Uterus (tissue), 4 donors: ENCODE measurements around the gene ZFPM1. TPM values are rescaled to one million over a fixed set of nuclear protein-coding genes. Genes with fewer than 3 reads are reported as not detected.

Experiments used
- DNase-seq, 2 donors: peaks; one replicate each; pipeline ENCODE4 v3.0.0-alpha.2; 2019 to 2020
- H3K27ac ChIP-seq, 2 donors: fragments of 200-600 bp; sonication (generic); 1 replicate in 1 of 2; 2 replicates in 1 of 2; pipeline ENCODE4 v1.5.1; 2016 to 2018
- H3K27me3 ChIP-seq, 2 donors: fragments of 200-600 bp; sonication (generic); one replicate each; pipeline ENCODE4 v1.5.1; 2018 to 2019; ENCODE audit warnings: control low read depth in 1 of 2
- H3K36me3 ChIP-seq, 2 donors: fragments of 200-600 bp; sonication (generic); one replicate each; pipeline ENCODE4 v1.5.1; 2019; ENCODE audit warnings: control low read depth in 1 of 2
- H3K4me1 ChIP-seq, 2 donors: fragments of 200-600 bp; sonication (generic); one replicate each; pipeline ENCODE4 v1.5.1; 2018 to 2019; ENCODE audit warnings: control low read depth in 1 of 2
- H3K4me3 ChIP-seq, 2 donors: fragments of 200-600 bp; sonication (generic); 1 replicate in 1 of 2; 2 replicates in 1 of 2; pipeline ENCODE4 v1.5.1; 2018 to 2019; ENCODE audit warnings: mild to moderate bottlenecking in 1 of 2
- H3K9me3 ChIP-seq, 2 donors: fragments of 200-600 bp; sonication (generic); one replicate each; pipeline ENCODE4 v1.5.1; 2019; ENCODE audit warnings: control low read depth in 1 of 2
- CTCF ChIP-seq, 4 experiments: fragments of 200-600 bp in 2 of 4; fragments of 450-650 bp in 2 of 4; sonication (generic) in 2 of 4; IDR thresholded peaks; one replicate each; pipeline ENCODE4 v1.5.1; 2016 to 2019; ENCODE audit warnings: antibody characterized with exemption in 4 of 4, mild to moderate bottlenecking in 2 of 4, moderate library complexity in 1 of 4
- POLR2A ChIP-seq, 2 donors: fragments of 450-650 bp; IDR thresholded peaks; one replicate each; pipeline ENCODE4 v1.6.1; 2016; ENCODE audit warnings: antibody characterized with exemption in 2 of 2, mild to moderate bottlenecking in 1 of 2, moderate library complexity in 1 of 2
- intact Hi-C: fragments of 100-400 bp; cut with DNase I; formaldehyde crosslinking; loops from one replicate; pipeline ENCODE4 v1.15.1; 2023; ENCODE audit warnings: low total_unique reads
- total RNA-seq, 4 donors: library from RNA; depleted of rRNA in 3 of 4; stranded (reverse); fragments of >200 nt in 3 of 4; gene quantifications; one replicate each; pipeline versions ENCODE4 v1.1.0 to v1.2.4, GENCODE V29; 2014 to 2023
- donor health status: DM: yes; HTN: yes; CAD: no.

The ZFPM1 gene
- total RNA-seq, 4 donors from 2014 or later: under 0.01 to 6.9 (median 0.77) TPM

- Histone ChIP-seq H3K4me1 (peaks cover 0 to 8% of the 10 kb centered on the region in 2 donors), H3K27me3 (no peaks in the 10 kb centered on the region), H3K4me3 (peak within 1 kb of the TSS; percentile 66 to 75), H3K9me3 (no peaks in the 10 kb centered on the region), H3K27ac (peak within 1 kb of the TSS; percentile 77 to 82), H3K36me3 (no peaks in the 10 kb centered on the region)
- peak; percentile 95 to 98 for DNase-seq
- intact Hi-C loops: no loop called here
- TF ChIP-seq POLR2A (IDR thresholded peaks at IDR 0.05) (peak; percentile 43 to 59), CTCF (IDR thresholded peaks at IDR 0.05) (peak in 1 of 4 experiments; percentile 27)
These were observed 117.1 kb downstream of the ZFPM1 start, which contains the start of gene ZC3H18 for GRCh38 chr16:88569985-88570690. TSS of gene ZC3H18 (plus strand) at chr16:88570403. CDS start at chr16:88577124, 6,721 bp downstream.

GRCh38 chr16:88570691-88571092, 117.6 kb downstream of the ZFPM1 start:
- Histone ChIP-seq H3K4me1 (peaks cover 0 to 8% of the 10 kb centered on the region in 2 donors), H3K36me3 (no peaks in the 10 kb centered on the region), H3K4me3 (peak overlapping the region; percentile 66 to 75), H3K27me3 (no peaks in the 10 kb centered on the region), H3K9me3 (no peaks in the 10 kb centered on the region), H3K27ac (peak overlapping the region; percentile 68 to 82)
- no peak for TF ChIP-seq POLR2A (IDR thresholded peaks at IDR 0.05)
- TF ChIP-seq CTCF (IDR thresholded peaks at IDR 0.05): no peak
- DNase-seq: no peak
- intact Hi-C loops: no loop called here

- Histone ChIP-seq H3K27me3 (no peaks in the 10 kb centered on the region), H3K4me1 (peaks cover 0 to 8% of the 10 kb centered on the region in 2 donors), H3K9me3 (no peaks in the 10 kb centered on the region), H3K4me3 (no peak overlapping the region), H3K27ac (no peak overlapping the region), H3K36me3 (no peaks in the 10 kb centered on the region)
- DNase-seq: no peak
- intact Hi-C loops: no loop called here
- TF ChIP-seq POLR2A (IDR thresholded peaks at IDR 0.05) (no peak), CTCF (IDR thresholded peaks at IDR 0.05) (no peak)
These were observed 122.2 kb downstream of the ZFPM1 start for GRCh38 chr16:88575251-88575650.

- Histone ChIP-seq H3K4me3 (no peak overlapping the region), H3K36me3 (no peaks in the 10 kb centered on the region), H3K27me3 (no peaks in the 10 kb centered on the region), H3K9me3 (no peaks in the 10 kb centered on the region), H3K4me1 (peaks cover 0 to 4% of the 10 kb centered on the region in 2 donors), H3K27ac (no peak overlapping the region)
- intact Hi-C loops: no loop called here
- DNase-seq: no peak
- TF ChIP-seq POLR2A (IDR thresholded peaks at IDR 0.05): no peak
- no peak for TF ChIP-seq CTCF (IDR thresholded peaks at IDR 0.05)
These were observed 123.2 kb downstream of the ZFPM1 start for GRCh38 chr16:88576307-88576706.

- no peak for TF ChIP-seq CTCF (IDR thresholded peaks at IDR 0.05)
- no peaks in the 10 kb centered on the region for H3K27me3 ChIP-seq
- H3K4me1 ChIP-seq: no peaks in the 10 kb centered on the region
- no peaks in the 10 kb centered on the region for H3K9me3 ChIP-seq
- H3K36me3 ChIP-seq: no peaks in the 10 kb centered on the region
- H3K27ac ChIP-seq: no peak overlapping the region
- no peak overlapping the region for H3K4me3 ChIP-seq
- no peak for DNase-seq
- intact Hi-C loops: no loop called here
These were observed 124.1 kb downstream of the ZFPM1 start for GRCh38 chr16:88577166-88577565.
